Motor neuron (in vitro differentiated cells): ENCODE data around the gene CMIP. TPM values are rescaled to one million over a fixed set of nuclear protein-coding genes. Genes with fewer than 3 reads are reported as not detected.

Experiments
- ATAC-seq, 8 experiments: fragments of 200-7000 bp; cut with Tn5 transposase; replicated peaks in 6 of 8; 2 replicates each; pipeline ENCODE4 v1.8.0; 2021; ENCODE audit warnings: mild to moderate bottlenecking in 8 of 8, moderate library complexity in 8 of 8
- H3K27ac ChIP-seq, 2 donors: fragments of 250-450 bp; sonication (Bioruptor Pico); 2 replicates each; pipeline ENCODE4 v1.9.0; 2021; ENCODE audit warnings: antibody characterized with exemption in 2 of 2, mild to moderate bottlenecking in 2 of 2, moderate library complexity in 1 of 2
- H3K4me1 ChIP-seq, 2 donors: fragments of 250-450 bp; sonication (Bioruptor Pico); replicated peaks in 1 of 2; 2 replicates each; pipeline ENCODE4 v1.6.1; 2021; ENCODE audit warnings: antibody characterized with exemption in 2 of 2, mild to moderate bottlenecking in 2 of 2, moderate library complexity in 1 of 2
- H3K4me3 ChIP-seq, 5 donors: fragments of 250-450 bp; sonication (Bioruptor Pico); 2 replicates each; pipeline ENCODE4 v1.9.0; 2021; ENCODE audit warnings: antibody characterized with exemption in 5 of 5, mild to moderate bottlenecking in 5 of 5, moderate library complexity in 4 of 5
- WGBS, 10 experiments: fragments of 450-650 bp; shearing (Covaris generic); methylation state at CpG; one replicate each; pipeline ENCODE4 v1.0.0; 2022; 5-methylcytosine and 5-hydroxymethylcytosine counted together
- in situ Hi-C, 9 experiments: fragments of 400-800 bp; cut with MboI; loops; one replicate each; pipeline ENCODE4 v1.15.0; 2021; ENCODE audit warnings: low sequenced_read_pairs in 9 of 9, low pct_unique_long_range_greater_than_20kb in 2 of 9; ENCODE audit not compliant: unreplicated experiment in 9 of 9
- total RNA-seq, 8 experiments: library from RNA; unstranded; fragments of 300-600 nt; gene quantifications; 2 replicates each; pipeline versions ENCODE4 v1.2.3 to v1.2.4, GENCODE V29; 2022

CMIP gene
- total RNA-seq, 8 experiments from 2014 or later, result 4.6 to 35.3 (median 19.1) TPM

- in situ Hi-C loops, result no loop called here
- 53 to 100% (median 84%) methylated on average over 1 to 6 of the region's 13 CpGs; no CpG with 5 or more reads in 4 of the 10 experiments for WGBS, 10 experiments
- Histone ChIP-seq H3K4me3 (no peak overlapping the region), H3K27ac (peak overlapping the region in 1 of 2 donors; percentile 42), H3K4me1 (peaks cover 33 to 40% of the 10 kb centered on the region in 2 donors)
- peak in 3 of 8 experiments; percentile 19 to 42 (median 21) for ATAC-seq
Measured at GRCh38 chr16:81608523-81609209, 164.1 kb downstream of the CMIP start.

- no peak overlapping the region for H3K4me3 ChIP-seq
- H3K4me1 ChIP-seq, result peaks cover 33 to 40% of the 10 kb centered on the region in 2 donors
- no peak for ATAC-seq
- 80 to 86% (median 86%) methylated on average over 1 to 2 of the region's 11 CpGs; no CpG with 5 or more reads in 7 of the 10 experiments for WGBS, 10 experiments
- peak overlapping the region in 1 of 2 donors; percentile 54 for H3K27ac ChIP-seq
- in situ Hi-C loops, result no loop called here
Measured at GRCh38 chr16:81609323-81609892, 164.8 kb downstream of the CMIP start.

- Histone ChIP-seq H3K4me3 (no peak overlapping the region), H3K27ac (peak overlapping the region; percentile 35 to 54), H3K4me1 (peaks cover 33 to 40% of the 10 kb centered on the region in 2 donors)
- peak; percentile 17 to 95 (median 87) for ATAC-seq
- in situ Hi-C loops, result loop anchor here in 1 of 9 experiments (10.0 kb wide), 1 partner anchor 115 kb away; no protein-coding TSS in a partner anchor
- 77 to 92% methylated on average over 5 to 8 of the region's 26 CpGs; no CpG with 5 or more reads in 8 of the 10 experiments for WGBS, 10 experiments
Measured at GRCh38 chr16:81610144-81610842, 165.7 kb downstream of the CMIP start.

GRCh38 chr16:81610936-81611335, 166.3 kb downstream of the CMIP start:
- H3K4me3 ChIP-seq, result no peak overlapping the region
- peaks cover 33 to 40% of the 10 kb centered on the region in 2 donors for H3K4me1 ChIP-seq
- ATAC-seq, result peak in 3 of 8 experiments; percentile 2 to 54 (median 26)
- in situ Hi-C loops, result loop anchor here in 1 of 9 experiments (10.0 kb wide), 1 partner anchor 114 kb away; no protein-coding TSS in a partner anchor
- peak overlapping the region; percentile 47 to 54 for H3K27ac ChIP-seq
- WGBS, 10 experiments, result 69 to 80% (median 70%) methylated on average over 1 to 10 of the region's 10 CpGs; no CpG with 5 or more reads in 7 of the 10 experiments

GRCh38 chr16:81611721-81612120, 167.1 kb downstream of the CMIP start:
- Histone ChIP-seq H3K4me1 (peaks cover 37 to 39% of the 10 kb centered on the region in 2 donors), H3K27ac (peak overlapping the region; percentile 47 to 54), H3K4me3 (no peak overlapping the region)
- no peak for ATAC-seq
- in situ Hi-C loops, result loop anchor here in 1 of 9 experiments (10.0 kb wide), 1 partner anchor 113 kb away; no protein-coding TSS in a partner anchor
- 0 to 100% (median 93%) methylated on average over 1 to 5 of the region's 6 CpGs; no CpG with 5 or more reads in 4 of the 10 experiments for WGBS, 10 experiments

GRCh38 chr16:81612351-81613163, 167.9 kb downstream of the CMIP start:
- in situ Hi-C loops, result loop anchor here in 1 of 9 experiments (10.0 kb wide), 1 partner anchor 112 kb away; no protein-coding TSS in a partner anchor
- no peak for ATAC-seq
- Histone ChIP-seq H3K27ac (peak overlapping the region in 1 of 2 donors; percentile 54), H3K4me3 (no peak overlapping the region), H3K4me1 (peaks cover 40 to 47% of the 10 kb centered on the region in 2 donors)
- WGBS, 10 experiments, result 49 to 100% (median 83%) methylated on average over 1 to 11 of the region's 17 CpGs; no CpG with 5 or more reads in 1 of the 10 experiments

GRCh38 chr16:81614171-81614570, 169.6 kb downstream of the CMIP start:
- Histone ChIP-seq H3K4me1 (peaks cover 43 to 48% of the 10 kb centered on the region in 2 donors), H3K27ac (no peak overlapping the region), H3K4me3 (no peak overlapping the region)
- in situ Hi-C loops, result loop anchor here in 1 of 9 experiments (10.0 kb wide), 1 partner anchor 111 kb away; no protein-coding TSS in a partner anchor
- WGBS, 10 experiments, result 91 to 100% (median 94%) methylated on average over 2 to 12 of the region's 13 CpGs; no CpG with 5 or more reads in 6 of the 10 experiments
- no peak for ATAC-seq

- in situ Hi-C loops, result loop anchor here in 1 of 9 experiments (10.0 kb wide), 1 partner anchor 110 kb away; no protein-coding TSS in a partner anchor
- Histone ChIP-seq H3K4me3 (no peak overlapping the region), H3K4me1 (peaks cover 42 to 46% of the 10 kb centered on the region in 2 donors), H3K27ac (no peak overlapping the region)
- ATAC-seq, result no peak
- 40 to 100% (median 94%) methylated on average over 1 to 4 of the region's 6 CpGs; no CpG with 5 or more reads in 2 of the 10 experiments for WGBS, 10 experiments
Measured at GRCh38 chr16:81614654-81615359, 170.2 kb downstream of the CMIP start.

- no peak for ATAC-seq
- H3K27ac ChIP-seq, result no peak overlapping the region
- in situ Hi-C loops, result loop anchor here in 1 of 9 experiments (10.0 kb wide), 1 partner anchor 109 kb away; no protein-coding TSS in a partner anchor
- H3K4me3 ChIP-seq, result no peak overlapping the region
- H3K4me1 ChIP-seq, result peaks cover 36 to 40% of the 10 kb centered on the region in 2 donors
- WGBS, 10 experiments, result 100% methylated on average over 1 to 2 of the region's 3 CpGs; no CpG with 5 or more reads in 3 of the 10 experiments
Measured at GRCh38 chr16:81615411-81615810, 170.8 kb downstream of the CMIP start.

GRCh38 chr16:81615833-81616232, 171.2 kb downstream of the CMIP start:
- peaks cover 31 to 36% of the 10 kb centered on the region in 2 donors for H3K4me1 ChIP-seq
- H3K27ac ChIP-seq, result peak overlapping the region in 1 of 2 donors; percentile 2
- in situ Hi-C loops, result loop anchor here in 1 of 9 experiments (10.0 kb wide), 1 partner anchor 109 kb away; no protein-coding TSS in a partner anchor
- ATAC-seq, result no peak
- H3K4me3 ChIP-seq, result no peak overlapping the region
- WGBS, 10 experiments, result 42 to 100% (median 90%) methylated on average over 1 to 7 of the region's 14 CpGs; no CpG with 5 or more reads in 4 of the 10 experiments

- in situ Hi-C loops, result loop anchor here in 1 of 9 experiments (10.0 kb wide), 1 partner anchor 108 kb away; no protein-coding TSS in a partner anchor
- WGBS, 10 experiments, result 47 to 80% (median 50%) methylated on average over 1 to 4 of the region's 17 CpGs; no CpG with 5 or more reads in 7 of the 10 experiments
- peak; percentile 62 to 96 (median 84) for ATAC-seq
Measured at GRCh38 chr16:81616321-81617020, 171.9 kb downstream of the CMIP start.

More at GRCh38 chr16:81616321-81617020, 171.9 kb downstream of the CMIP start:
- Histone ChIP-seq H3K4me1 (peaks cover 25 to 29% of the 10 kb centered on the region in 2 donors), H3K27ac (peak overlapping the region; percentile 15 to 44), H3K4me3 (no peak overlapping the region)
